ENCODE data around the gene UPK3A.

GRCh38 chr22:45310331-45310976, 25.7 kb downstream of the UPK3A start:
- no peak for TF ChIP-seq TCF7L2 (IDR thresholded peaks at IDR 0.05; ENCODE audit: low read depth, low read length)
- TF ChIP-seq, protein P1, sequence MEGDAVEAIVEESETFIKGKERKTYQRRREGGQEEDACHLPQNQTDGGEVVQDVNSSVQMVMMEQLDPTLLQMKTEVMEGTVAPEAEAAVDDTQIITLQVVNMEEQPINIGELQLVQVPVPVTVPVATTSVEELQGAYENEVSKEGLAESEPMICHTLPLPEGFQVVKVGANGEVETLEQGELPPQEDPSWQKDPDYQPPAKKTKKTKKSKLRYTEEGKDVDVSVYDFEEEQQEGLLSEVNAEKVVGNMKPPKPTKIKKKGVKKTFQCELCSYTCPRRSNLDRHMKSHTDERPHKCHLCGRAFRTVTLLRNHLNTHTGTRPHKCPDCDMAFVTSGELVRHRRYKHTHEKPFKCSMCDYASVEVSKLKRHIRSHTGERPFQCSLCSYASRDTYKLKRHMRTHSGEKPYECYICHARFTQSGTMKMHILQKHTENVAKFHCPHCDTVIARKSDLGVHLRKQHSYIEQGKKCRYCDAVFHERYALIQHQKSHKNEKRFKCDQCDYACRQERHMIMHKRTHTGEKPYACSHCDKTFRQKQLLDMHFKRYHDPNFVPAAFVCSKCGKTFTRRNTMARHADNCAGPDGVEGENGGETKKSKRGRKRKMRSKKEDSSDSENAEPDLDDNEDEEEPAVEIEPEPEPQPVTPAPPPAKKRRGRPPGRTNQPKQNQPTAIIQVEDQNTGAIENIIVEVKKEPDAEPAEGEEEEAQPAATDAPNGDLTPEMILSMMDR (IDR thresholded peaks at IDR 0.05), result no peak
